ENCODE results near the gene ORC5.
"Not testable (repeated sequence)": the region's sequence is repeated elsewhere in the genome, so short reads cannot be mapped to it uniquely, and the experiment has no call there.

ORC5 gene

GRCh38 chr7:104225451-104225850 is 17.6 kb upstream of the ORC5 start:
- DNase-seq: no peak
- TF ChIP-seq POLR2A (IDR thresholded peaks at IDR 0.05; ENCODE audit: low read length): no peak

- no peak for DNase-seq
- no peak for TF ChIP-seq GATA1 (IDR thresholded peaks at IDR 0.05; ENCODE audit: low read depth, low read length)
- no peak for TF ChIP-seq POLR2A (IDR thresholded peaks at IDR 0.05; ENCODE audit: low read length)
Measured at GRCh38 chr7:104217620-104218019, 9.8 kb upstream of the ORC5 start.

DNA sequence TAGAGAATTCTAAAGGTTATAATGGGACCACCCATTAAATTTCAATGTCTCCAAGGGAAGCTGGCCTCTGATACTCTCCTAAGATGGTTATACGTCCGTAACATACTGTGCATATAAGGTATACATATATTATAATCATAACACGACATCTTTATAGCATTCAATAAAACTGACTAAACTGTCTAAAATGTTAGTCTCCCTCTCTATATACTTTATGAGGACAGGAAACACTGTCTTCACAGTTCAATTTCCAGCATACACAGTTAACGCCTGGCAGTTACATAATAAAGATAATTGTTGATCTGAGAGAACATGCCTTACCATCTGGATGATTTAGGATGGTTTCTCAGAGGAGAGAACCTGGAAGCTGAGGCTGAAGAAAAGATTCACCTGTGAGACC is 1.2 kb upstream of the ORC5 start:
- TF ChIP-seq POLR2A (IDR thresholded peaks at IDR 0.05; ENCODE audit: low read length): no peak
- TF ChIP-seq GATA1 (IDR thresholded peaks at IDR 0.05; ENCODE audit: low read depth, low read length): no peak
- no peak for DNase-seq

GRCh38 chr7:104208421-104208780 is 588 bp upstream of the ORC5 start:
- DNase-seq: no peak
- no peak for TF ChIP-seq GATA1 (IDR thresholded peaks at IDR 0.05; ENCODE audit: low read depth, low read length)
- TF ChIP-seq POLR2A (IDR thresholded peaks at IDR 0.05; ENCODE audit: low read length): no peak

- DNase-seq: peak; percentile 62 to 74
- TF ChIP-seq GATA1 (IDR thresholded peaks at IDR 0.05; ENCODE audit: low read depth, low read length): no peak
- TF ChIP-seq POLR2A (IDR thresholded peaks at IDR 0.05; ENCODE audit: low read length): no peak
Measured at GRCh38 chr7:104207348-104207730, 474 bp downstream of the ORC5 start.

- no peak for TF ChIP-seq GATA1 (IDR thresholded peaks at IDR 0.05; ENCODE audit: low read depth, low read length)
- DNase-seq: peak in 1 of 2 experiments; percentile 46
Measured at GRCh38 chr7:104206841-104207240, 972 bp downstream of the ORC5 start.

DNA sequence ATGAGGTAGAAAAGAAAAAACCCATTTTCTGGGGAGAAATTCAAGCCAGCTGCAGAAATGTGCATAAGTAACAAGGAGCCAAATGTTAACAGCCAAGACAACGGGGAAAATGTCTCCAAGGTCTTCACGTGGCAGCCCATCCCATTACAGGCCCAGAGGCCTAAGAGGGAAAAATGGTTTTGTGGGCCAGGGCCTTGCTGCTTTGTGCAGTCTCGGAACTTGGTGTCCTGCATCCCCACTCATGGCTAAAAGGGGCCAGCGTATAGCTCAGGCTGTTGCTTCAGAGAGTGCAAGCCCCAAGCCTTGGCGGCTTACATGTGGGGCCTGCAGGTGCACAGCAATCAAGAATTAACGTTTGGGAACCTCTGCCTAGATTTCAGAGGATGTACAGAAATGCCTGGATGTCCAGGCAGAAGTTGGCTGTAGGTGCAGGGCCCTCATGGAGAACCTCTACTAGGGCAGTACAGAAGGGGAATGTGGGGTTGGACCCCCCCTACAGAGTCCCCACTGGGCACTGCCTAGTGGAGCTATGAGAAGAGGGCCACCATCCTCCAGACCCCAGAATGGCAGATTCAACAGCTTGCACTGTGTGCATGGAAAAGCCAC is 9.0 kb downstream of the ORC5 start:
- DNase-seq: peak in 1 of 2 experiments; percentile 23
- no peak for TF ChIP-seq POLR2A (IDR thresholded peaks at IDR 0.05; ENCODE audit: low read length)
- TF ChIP-seq GATA1 (IDR thresholded peaks at IDR 0.05; ENCODE audit: low read depth, low read length): no peak

DNA sequence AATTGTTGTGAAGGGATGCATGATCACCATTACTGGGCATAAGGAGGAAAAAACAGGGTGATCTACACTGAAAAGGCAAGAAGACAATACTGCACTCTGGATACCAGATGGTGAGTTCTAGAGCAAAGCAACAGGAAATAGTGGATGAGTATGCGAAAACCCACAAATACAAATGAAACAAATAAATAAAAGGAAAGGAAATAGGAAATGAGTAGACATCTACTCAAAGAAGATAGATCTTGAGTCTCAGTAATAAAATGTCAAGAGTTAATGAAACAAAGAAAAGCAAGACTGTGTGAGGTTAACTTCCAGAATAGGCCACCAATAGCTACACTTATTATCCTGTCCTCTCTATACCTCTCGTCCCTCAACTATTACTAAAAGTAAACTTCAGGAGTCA is 11.7 kb downstream of the ORC5 start:
- no peak for DNase-seq

DNA sequence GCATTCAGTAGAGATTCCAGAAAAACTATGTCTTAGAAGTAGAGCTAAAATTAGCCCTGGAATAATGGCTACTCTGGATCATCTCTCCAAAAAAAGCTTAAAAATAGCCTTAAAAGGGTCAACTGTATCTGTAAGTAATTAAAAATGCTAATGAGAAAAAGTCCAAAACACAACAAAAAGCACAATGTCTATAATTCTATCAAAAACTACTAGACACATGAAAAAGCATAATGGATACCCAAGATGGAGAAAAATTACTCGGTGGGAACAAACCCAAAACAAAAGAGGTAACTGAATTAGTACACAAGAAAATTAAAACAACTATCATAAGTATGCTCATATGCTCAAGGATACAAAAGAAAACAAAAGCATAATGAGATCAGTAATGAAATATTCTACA is 15.4 kb downstream of the ORC5 start:
- no peak for DNase-seq
- TF ChIP-seq POLR2A (IDR thresholded peaks at IDR 0.05; ENCODE audit: low read length) (no peak), GATA1 (IDR thresholded peaks at IDR 0.05; ENCODE audit: low read depth, low read length) (no peak)

More for the DNA sequence above, 11.7 kb downstream of the ORC5 start:
- TF ChIP-seq GATA1 (IDR thresholded peaks at IDR 0.05; ENCODE audit: low read depth, low read length) (no peak), POLR2A (IDR thresholded peaks at IDR 0.05; ENCODE audit: low read length) (no peak)

DNA sequence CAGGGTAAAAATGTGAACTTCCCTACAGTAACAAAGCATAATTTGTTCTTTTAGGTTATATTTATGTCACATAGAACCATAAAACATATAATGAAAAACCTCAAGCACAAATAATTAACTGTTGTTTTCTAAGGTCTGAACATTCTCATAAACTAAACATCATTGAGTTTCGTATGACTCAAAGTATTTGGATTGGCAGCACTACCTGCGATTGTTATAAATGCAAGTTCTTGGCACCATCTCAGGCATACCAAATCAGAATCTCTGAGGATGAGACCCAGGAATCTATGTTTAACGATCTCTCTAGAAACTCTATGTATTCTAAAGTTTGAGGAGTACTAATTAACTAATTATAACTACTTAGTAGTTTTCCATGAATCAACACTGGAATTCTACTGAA is 22.5 kb downstream of the ORC5 start:
- TF ChIP-seq GATA1 (IDR thresholded peaks at IDR 0.05; ENCODE audit: low read depth, low read length) (no peak), POLR2A (IDR thresholded peaks at IDR 0.05; ENCODE audit: low read length) (no peak)
- no peak for DNase-seq

DNA sequence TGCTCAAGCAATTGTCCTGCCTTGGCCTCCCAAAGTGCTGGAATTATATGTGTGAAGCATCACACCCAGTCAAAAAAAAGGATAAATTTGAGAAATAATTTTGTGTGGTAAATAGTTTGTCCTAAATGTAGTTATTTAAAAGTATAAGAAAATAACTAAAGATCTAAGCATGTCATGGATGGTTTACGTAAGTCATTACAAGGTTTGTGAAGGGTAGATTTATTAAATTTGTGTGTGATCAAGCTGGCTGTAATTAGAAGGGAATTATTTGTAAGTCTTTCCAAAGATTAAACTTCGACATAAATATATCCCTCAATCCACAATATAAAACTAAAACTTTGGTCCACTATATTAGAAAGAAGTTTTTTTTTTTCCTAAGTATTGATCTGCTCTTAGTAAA is 28.6 kb downstream of the ORC5 start:
- TF ChIP-seq GATA1 (IDR thresholded peaks at IDR 0.05; ENCODE audit: low read depth, low read length): no peak
- TF ChIP-seq POLR2A (IDR thresholded peaks at IDR 0.05; ENCODE audit: low read length): no peak
- peak; percentile 11 to 43 for DNase-seq

GRCh38 chr7:104177565-104178083 is 30.2 kb downstream of the ORC5 start:
- DNase-seq: not testable (repeated sequence)

GRCh38 chr7:104176332-104176731 is 31.5 kb downstream of the ORC5 start:
- no peak for DNase-seq
- TF ChIP-seq POLR2A (IDR thresholded peaks at IDR 0.05; ENCODE audit: low read length) (no peak), GATA1 (IDR thresholded peaks at IDR 0.05; ENCODE audit: low read depth, low read length) (no peak)

DNA sequence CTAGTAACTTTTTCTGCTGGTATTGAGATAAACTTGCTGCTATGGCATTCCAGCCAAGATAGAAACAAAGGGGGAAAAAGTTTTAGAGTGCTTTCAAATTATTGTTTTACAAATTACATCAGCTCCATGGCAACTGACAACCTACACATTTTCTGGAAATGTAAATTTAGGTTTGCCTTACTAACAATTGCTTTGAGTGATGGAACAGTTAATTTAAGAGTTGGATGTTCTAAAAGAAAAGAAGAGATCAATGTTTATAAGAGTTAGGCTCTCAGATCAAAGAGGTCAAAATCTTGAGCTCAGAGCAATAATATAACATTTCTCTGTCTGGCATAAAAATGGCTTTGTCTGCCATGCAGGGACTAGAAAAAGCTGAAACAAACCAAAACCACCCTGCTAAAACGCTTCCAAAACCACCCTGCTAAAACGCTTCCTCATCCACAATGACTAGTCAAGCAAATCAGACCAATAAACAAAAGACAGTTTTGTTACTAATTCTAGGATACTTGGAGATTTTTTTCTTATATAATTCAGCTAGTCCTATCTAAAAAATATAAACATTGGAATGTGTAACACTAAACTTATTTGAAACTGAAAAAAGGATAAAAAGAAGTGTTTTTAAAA is 32.3 kb downstream of the ORC5 start:
- TF ChIP-seq POLR2A (IDR thresholded peaks at IDR 0.05; ENCODE audit: low read length) (no peak), GATA1 (IDR thresholded peaks at IDR 0.05; ENCODE audit: low read depth, low read length) (no peak)
- DNase-seq: no peak

GRCh38 chr7:104174798-104175197 is 33.0 kb downstream of the ORC5 start:
- peak in 1 of 2 experiments; percentile 3 for DNase-seq
- TF ChIP-seq GATA1 (IDR thresholded peaks at IDR 0.05; ENCODE audit: low read depth, low read length) (no peak), POLR2A (IDR thresholded peaks at IDR 0.05; ENCODE audit: low read length) (no peak)
